CD4-positive, alpha-beta T cell treated with Interleukin-15 for 1 hour (primary cell): ENCODE results near the gene FMN2.

Experiments used
- DNase-seq: peaks from one replicate; pipeline ENCODE4 v3.0.0-alpha.2; 2020

FMN2 gene

GRCh38 chr1:240207073-240207709 lies 115.5 kb downstream of the FMN2 start:
- no peak for DNase-seq

GRCh38 chr1:240210026-240210425 lies 118.3 kb downstream of the FMN2 start:
- DNase-seq = no peak

- no peak for DNase-seq
Observed at GRCh38 chr1:240212556-240212955, 120.9 kb downstream of the FMN2 start.

- DNase-seq = no peak
Observed at GRCh38 chr1:240217403-240217802, 125.7 kb downstream of the FMN2 start.

- DNase-seq = no peak
Observed at GRCh38 chr1:240219104-240219503, 127.4 kb downstream of the FMN2 start.

GRCh38 chr1:240226102-240226501 lies 134.4 kb downstream of the FMN2 start:
- no peak for DNase-seq

GRCh38 chr1:240230816-240231215 lies 139.1 kb downstream of the FMN2 start:
- no peak for DNase-seq

GRCh38 chr1:240232530-240232929 lies 140.8 kb downstream of the FMN2 start:
- DNase-seq = no peak

GRCh38 chr1:240234485-240235210 lies 143.0 kb downstream of the FMN2 start:
- no peak for DNase-seq

- DNase-seq = no peak
Observed at GRCh38 chr1:240235521-240236288, 144.0 kb downstream of the FMN2 start.

- no peak for DNase-seq
Observed at GRCh38 chr1:240237305-240237721, 145.6 kb downstream of the FMN2 start.

- no peak for DNase-seq
Observed at GRCh38 chr1:240239309-240239708, 147.6 kb downstream of the FMN2 start.

- no peak for DNase-seq
Observed at GRCh38 chr1:240241278-240241677, 149.6 kb downstream of the FMN2 start.

- no peak for DNase-seq
Observed at GRCh38 chr1:240242601-240243144, 151.0 kb downstream of the FMN2 start.

- DNase-seq = no peak
Observed at GRCh38 chr1:240244968-240245628, 153.4 kb downstream of the FMN2 start.

GRCh38 chr1:240245629-240246020 lies 153.9 kb downstream of the FMN2 start:
- DNase-seq = no peak

GRCh38 chr1:240247899-240248298 lies 156.2 kb downstream of the FMN2 start:
- DNase-seq = no peak

GRCh38 chr1:240254006-240254405 lies 162.3 kb downstream of the FMN2 start:
- DNase-seq = no peak

GRCh38 chr1:240254778-240255291 lies 163.2 kb downstream of the FMN2 start:
- DNase-seq = no peak

GRCh38 chr1:240255922-240256321 lies 164.2 kb downstream of the FMN2 start:
- no peak for DNase-seq

GRCh38 chr1:240256836-240257503 lies 165.3 kb downstream of the FMN2 start:
- no peak for DNase-seq

GRCh38 chr1:240258910-240259309 lies 167.2 kb downstream of the FMN2 start:
- DNase-seq = no peak
